Endothelial cell of umbilical vein (primary cell): ENCODE data around the gene ADRM1. TPM values are rescaled to one million over a fixed set of nuclear protein-coding genes. Genes with fewer than 3 reads are reported as not detected.

Experiments
- BruUV-seq: library from RNA; stranded (reverse); fragments of 400-500 nt; replicated peaks from 2 replicates; lab custom pipeline; 2021; lab: Mats Ljungman, UMichigan
- CTCF ChIA-PET: fragments of 300-600, 350-600 bp; sonication (Branson Sonifier 250); formaldehyde crosslinking; loops from one replicate; lab custom pipeline; 2021; ENCODE audit warnings: antibody characterized with exemption, inconsistent platforms; lab: Charles Lee
- POLR2A ChIA-PET: fragments of 300-600, 350-600 bp; sonication (Branson Sonifier 250); formaldehyde crosslinking; loops from one replicate; lab custom pipeline; 2021; ENCODE audit warnings: antibody characterized with exemption, inconsistent platforms; lab: Charles Lee
- DNase-seq: peaks from one replicate; pipeline ENCODE4 v3.0.0-alpha.2; 2011; ENCODE audit warnings: low read depth, low spot score
- FAIRE-seq: peaks from 2 replicates; lab custom pipeline; 2011; peaks lifted over from hg19 to GRCh38; lab: Jason Lieb, UNC
- H2AFZ ChIP-seq: 2 replicates; pipeline ENCODE4 v1.6.0; 2012; ENCODE audit warnings: low read depth, low read length, control low read depth, inconsistent platforms
- H3K27ac ChIP-seq: 2 replicates; pipeline ENCODE4 v1.5.1; 2011; ENCODE audit warnings: low read depth, mild to moderate bottlenecking, control low read depth, low read length, moderate library complexity; ENCODE audit not compliant: insufficient read depth
- H3K27me3 ChIP-seq, 2 experiments: 2 replicates each; pipeline versions ENCODE4 v1.6.0 to v1.6.1; 2011; ENCODE audit warnings: low read length in 2 of 2, mixed read lengths in 1 of 2; ENCODE audit not compliant: control insufficient read depth in 2 of 2, insufficient read depth in 2 of 2
- H3K36me3 ChIP-seq, 2 experiments: 2 replicates in 1 of 2; 3 replicates in 1 of 2; pipeline ENCODE4 v1.5.1; 2011; ENCODE audit warnings: low read length in 2 of 2, mild to moderate bottlenecking in 1 of 2, moderate library complexity in 1 of 2; ENCODE audit not compliant: control insufficient read depth in 2 of 2, insufficient read depth in 2 of 2; ENCODE audit errors: extremely low read depth in 1 of 2
- H3K4me1 ChIP-seq: 3 replicates; pipeline ENCODE4 v1.5.1; 2011; ENCODE audit warnings: mild to moderate bottlenecking, low read length; ENCODE audit not compliant: control insufficient read depth, insufficient read depth; ENCODE audit errors: extremely low read depth
- H3K4me2 ChIP-seq: 2 replicates; pipeline ENCODE4 v1.6.1; 2011; ENCODE audit warnings: low read length, control low read depth, mixed read lengths; ENCODE audit not compliant: insufficient read depth
- H3K4me3 ChIP-seq, 3 experiments: fragments of 200-600 bp in 1 of 3; sonication (generic), shearing (Covaris generic) in 1 of 3; replicated peaks in 1 of 3; 2 replicates each; pipeline ENCODE4 v1.5.1; 2011 to 2016; ENCODE audit warnings: control low read depth in 3 of 3, low read length in 3 of 3, mild to moderate bottlenecking in 2 of 3, inconsistent platforms in 1 of 3, low read depth in 1 of 3, moderate library complexity in 1 of 3; ENCODE audit not compliant: insufficient read depth in 1 of 3
- H3K79me2 ChIP-seq: 2 replicates; pipeline ENCODE4 v1.6.0; 2012; ENCODE audit warnings: low read length, inconsistent platforms; ENCODE audit not compliant: control insufficient read depth, insufficient read depth
- H3K9ac ChIP-seq: replicated peaks from 2 replicates; pipeline ENCODE3; 2011; ENCODE audit warnings: low read length, control low read depth; ENCODE audit not compliant: insufficient read depth; ENCODE audit errors: extremely low read depth
- H3K9me1 ChIP-seq: replicated peaks from 3 replicates; pipeline ENCODE4 v1.6.0; 2011; ENCODE audit warnings: mild to moderate bottlenecking, low read length; ENCODE audit not compliant: control insufficient read depth, insufficient read depth; ENCODE audit errors: extremely low read depth
- H3K9me3 ChIP-seq: replicated peaks from 2 replicates; pipeline ENCODE4 v1.5.1; 2012; ENCODE audit warnings: low read length, inconsistent platforms; ENCODE audit not compliant: control insufficient read depth, insufficient read depth
- H4K20me1 ChIP-seq: replicated peaks from 2 replicates; pipeline ENCODE3; 2011; ENCODE audit warnings: mild to moderate bottlenecking, low read length; ENCODE audit not compliant: control insufficient read depth, insufficient read depth; ENCODE audit errors: extremely low read depth
- EZH2 ChIP-seq: IDR thresholded peaks from 2 replicates; pipeline ENCODE4 v1.6.1; 2012; ENCODE audit warnings: borderline replicate concordance, low read depth, mild to moderate bottlenecking, moderate library complexity, low read length, inconsistent platforms; ENCODE audit not compliant: severe bottlenecking
- FOS ChIP-seq: IDR thresholded peaks from 2 replicates; pipeline ENCODE4 v1.6.1; 2011; ENCODE audit warnings: mild to moderate bottlenecking, low read length, moderate library complexity, borderline replicate concordance; ENCODE audit not compliant: insufficient read depth
- JUN ChIP-seq: IDR thresholded peaks from 2 replicates; pipeline ENCODE4 v1.6.1; 2011; ENCODE audit warnings: borderline replicate concordance, low read depth; ENCODE audit not compliant: insufficient read length, insufficient read depth
- MYC ChIP-seq: IDR thresholded peaks from one replicate; pipeline ENCODE4 v1.6.1; 2011; ENCODE audit warnings: mild to moderate bottlenecking, low read depth, low read length
- POLR2AphosphoS5 ChIP-seq: IDR thresholded peaks from 2 replicates; pipeline ENCODE4 v1.6.1; 2012; ENCODE audit warnings: low read depth, mild to moderate bottlenecking, control low read depth, low read length, moderate library complexity; ENCODE audit not compliant: insufficient read depth
- dilution Hi-C: fragments of 300-500 bp; cut with MboI; formaldehyde crosslinking; loops from one replicate; pipeline ENCODE4 v1.15.0; 2019; ENCODE audit warnings: low sequenced_read_pairs; ENCODE audit not compliant: extremely low pct_ligation_motif_present
- intact Hi-C: fragments of 100-400 bp; cut with micrococcal nuclease; formaldehyde crosslinking; loops from one replicate; pipeline ENCODE4 v1.10.0; 2022
- polyA plus RNA-seq, 4 experiments: library from polyadenylated mRNA; depleted of rRNA in 3 of 4; stranded (reverse) in 3 of 4; unstranded in 1 of 4; fragments of >200 nt; gene quantifications; 2 replicates each; pipeline versions ENCODE4 v1.2.1 to v1.2.3, GENCODE V29; 2011 to 2012; ENCODE audit warnings: missing spikeins in 1 of 4
- total RNA-seq: library from RNA; stranded (reverse); gene quantifications from 2 replicates; pipeline ENCODE4 v1.2.3, GENCODE V29; 2021
- TF ChIP-seq, protein P1 (sequence below): IDR thresholded peaks from 2 replicates; pipeline ENCODE4 v1.6.1; 2011; ENCODE audit not compliant: insufficient read depth, insufficient read length
- TF ChIP-seq, protein P2 (sequence below), 2 donors: IDR thresholded peaks; 1 replicate in 1 of 2; 2 replicates in 1 of 2; pipeline ENCODE4 v1.5.1; 2011; ENCODE audit warnings: low read length in 2 of 2, mild to moderate bottlenecking in 2 of 2, moderate library complexity in 2 of 2, control low read depth in 1 of 2, inconsistent platforms in 1 of 2, low read depth in 1 of 2; ENCODE audit not compliant: insufficient read depth in 1 of 2; ENCODE audit errors: extremely low read depth in 1 of 2

The ADRM1 gene
- total and polyA plus RNA-seq, 2 donors (not counting 3 experiments of a cell fraction or from before 2014, with no cell fraction given) = 154 to 179 TPM

GRCh38 chr20:62318400-62319345 is 15.9 kb downstream of the ADRM1 start:
- Histone ChIP-seq H3K27ac (no peak overlapping the region), H2AFZ (no peak overlapping the region), H3K4me2 (no peak overlapping the region), H3K9me3 (no peaks in the 10 kb centered on the region), H3K27me3 (no peaks in the 10 kb centered on the region), H3K36me3 (peaks cover 9 to 44% of the 10 kb centered on the region in 2 experiments), H3K4me3 (no peak overlapping the region), H3K9ac (no peak overlapping the region), H4K20me1 (no peaks in the 10 kb centered on the region), H3K79me2 (peaks cover 4% of the 10 kb centered on the region), H3K4me1 (no peaks in the 10 kb centered on the region), H3K9me1 (no peaks in the 10 kb centered on the region)
- ChIA-PET CTCF (interaction anchor here (1.1 to 2.8 kb wide), 4 partner anchors 46 to 64 kb away, joined by 3 to 8 read pairs (median 6); no protein-coding TSS in a partner anchor), POLR2A (no interaction called here)
- no TSS peak for BruUV-seq
- FAIRE-seq (no peak), DNase-seq (no peak)
- dilution Hi-C loops (no loop called here), intact Hi-C loops (no loop called here)
- TF ChIP-seq POLR2AphosphoS5 = no peak
- TF ChIP-seq MYC = no peak
- TF ChIP-seq JUN = no peak
- TF ChIP-seq, protein P1, sequence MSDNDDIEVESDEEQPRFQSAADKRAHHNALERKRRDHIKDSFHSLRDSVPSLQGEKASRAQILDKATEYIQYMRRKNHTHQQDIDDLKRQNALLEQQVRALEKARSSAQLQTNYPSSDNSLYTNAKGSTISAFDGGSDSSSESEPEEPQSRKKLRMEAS = no peak
- TF ChIP-seq, protein P2, sequence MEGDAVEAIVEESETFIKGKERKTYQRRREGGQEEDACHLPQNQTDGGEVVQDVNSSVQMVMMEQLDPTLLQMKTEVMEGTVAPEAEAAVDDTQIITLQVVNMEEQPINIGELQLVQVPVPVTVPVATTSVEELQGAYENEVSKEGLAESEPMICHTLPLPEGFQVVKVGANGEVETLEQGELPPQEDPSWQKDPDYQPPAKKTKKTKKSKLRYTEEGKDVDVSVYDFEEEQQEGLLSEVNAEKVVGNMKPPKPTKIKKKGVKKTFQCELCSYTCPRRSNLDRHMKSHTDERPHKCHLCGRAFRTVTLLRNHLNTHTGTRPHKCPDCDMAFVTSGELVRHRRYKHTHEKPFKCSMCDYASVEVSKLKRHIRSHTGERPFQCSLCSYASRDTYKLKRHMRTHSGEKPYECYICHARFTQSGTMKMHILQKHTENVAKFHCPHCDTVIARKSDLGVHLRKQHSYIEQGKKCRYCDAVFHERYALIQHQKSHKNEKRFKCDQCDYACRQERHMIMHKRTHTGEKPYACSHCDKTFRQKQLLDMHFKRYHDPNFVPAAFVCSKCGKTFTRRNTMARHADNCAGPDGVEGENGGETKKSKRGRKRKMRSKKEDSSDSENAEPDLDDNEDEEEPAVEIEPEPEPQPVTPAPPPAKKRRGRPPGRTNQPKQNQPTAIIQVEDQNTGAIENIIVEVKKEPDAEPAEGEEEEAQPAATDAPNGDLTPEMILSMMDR (IDR thresholded peaks at IDR 0.05; ENCODE audit: extremely low read depth in 1 of 2, insufficient read depth in 1 of 2, low read depth in 1 of 2, low read length in 2 of 2) = no peak
- TF ChIP-seq EZH2 = no peak
- no peak for TF ChIP-seq FOS
